GM19240 (cell line): ENCODE measurements around the gene CD164L2.
"Not testable (repeated sequence)": the region's sequence is repeated elsewhere in the genome, so short reads cannot be mapped to it uniquely, and the experiment has no call there.

Experiments used
- DNase-seq: peaks from one replicate; pipeline ENCODE4 v3.0.0; 2011; ENCODE audit warnings: low spot score; ENCODE audit not compliant: insufficient read length

The CD164L2 gene

GRCh38 chr1:27383039-27383605 is at the start of gene CD164L2:
Gene CD164L2 (minus strand): TSS chr1:27383333. CDS start chr1:27383239, 94 bp downstream.
- DNase-seq: no peak

- not testable (repeated sequence) for DNase-seq
These were observed 49.6 kb upstream of the CD164L2 start for GRCh38 chr1:27432725-27433124.

GRCh38 chr1:27431601-27431940 is 48.4 kb upstream of the CD164L2 start:
- no peak for DNase-seq

GRCh38 chr1:27430903-27431600 is 47.9 kb upstream of the CD164L2 start:
- no peak for DNase-seq

GRCh38 chr1:27429029-27429425 is 45.9 kb upstream of the CD164L2 start:
- DNase-seq: no peak

- no peak for DNase-seq
These were observed 45.3 kb upstream of the CD164L2 start for GRCh38 chr1:27428316-27429028.

GRCh38 chr1:27427816-27428315 is 44.7 kb upstream of the CD164L2 start:
- no peak for DNase-seq

GRCh38 chr1:27427329-27427728 is 44.2 kb upstream of the CD164L2 start:
- DNase-seq: no peak

- DNase-seq: no peak
These were observed 40.6 kb upstream of the CD164L2 start for GRCh38 chr1:27423709-27424108.

- peak; percentile 53 for DNase-seq
These were observed 35.4 kb upstream of the CD164L2 start for GRCh38 chr1:27418326-27419185.

- DNase-seq: no peak
These were observed 34.6 kb upstream of the CD164L2 start for GRCh38 chr1:27417713-27418112.

- no peak for DNase-seq
These were observed 33.4 kb upstream of the CD164L2 start for GRCh38 chr1:27416387-27417111.

GRCh38 chr1:27414091-27414490 is 31.0 kb upstream of the CD164L2 start:
- DNase-seq: no peak

GRCh38 chr1:27413004-27413403 is 29.9 kb upstream of the CD164L2 start:
- DNase-seq: no peak

- no peak for DNase-seq
These were observed 29.4 kb upstream of the CD164L2 start for GRCh38 chr1:27412502-27412901.

- no peak for DNase-seq
These were observed 27.6 kb upstream of the CD164L2 start for GRCh38 chr1:27410709-27411108.

GRCh38 chr1:27409669-27410068 is 26.5 kb upstream of the CD164L2 start:
- DNase-seq: no peak

GRCh38 chr1:27408151-27408550 is 25.0 kb upstream of the CD164L2 start:
- DNase-seq: no peak

- DNase-seq: not testable (repeated sequence)
These were observed 23.7 kb upstream of the CD164L2 start for GRCh38 chr1:27406791-27407190.

GRCh38 chr1:27406362-27406680 is 23.2 kb upstream of the CD164L2 start:
- DNase-seq: no peak
